Activated CD4-positive, CD25-positive, alpha-beta regulatory T cell treated with anti-CD3 and anti-CD28 coated beads, Interleukin-2, amount 50 U/mL, for 24 hours (primary cell): ENCODE results near the gene F13A1.

Experiments used
- ATAC-seq, 2 donors: fragments of 150-1000 bp; cut with Tn5 transposase; one replicate each; pipeline ENCODE4 v1.10.0; 2021; ENCODE audit warnings: mild to moderate bottlenecking in 1 of 2, moderate library complexity in 1 of 2

The F13A1 gene

GRCh38 chr6:6191909-6192308, 128.6 kb downstream of the F13A1 start:
- no peak for ATAC-seq

GRCh38 chr6:6191476-6191875, 129.0 kb downstream of the F13A1 start:
- ATAC-seq, result no peak

GRCh38 chr6:6180684-6181083, 139.8 kb downstream of the F13A1 start:
- ATAC-seq, result no peak

GRCh38 chr6:6179858-6180623, 140.4 kb downstream of the F13A1 start:
- ATAC-seq, result no peak

- no peak for ATAC-seq
Observed at GRCh38 chr6:6178795-6179194, 141.7 kb downstream of the F13A1 start.

GRCh38 chr6:6177754-6178153, 142.7 kb downstream of the F13A1 start:
- no peak for ATAC-seq

- ATAC-seq, result no peak
Observed at GRCh38 chr6:6176586-6177228, 143.8 kb downstream of the F13A1 start.

GRCh38 chr6:6176127-6176526, 144.3 kb downstream of the F13A1 start:
- ATAC-seq, result no peak

GRCh38 chr6:6169141-6169540, 151.3 kb downstream of the F13A1 start:
- ATAC-seq, result no peak

- ATAC-seq, result no peak
Observed at GRCh38 chr6:6166064-6166463, 154.4 kb downstream of the F13A1 start.

GRCh38 chr6:6164367-6164766, 156.1 kb downstream of the F13A1 start:
- ATAC-seq, result no peak

- ATAC-seq, result no peak
Observed at GRCh38 chr6:6154335-6154734, 166.1 kb downstream of the F13A1 start.

GRCh38 chr6:6152060-6152459, 168.4 kb downstream of the F13A1 start:
- no peak for ATAC-seq

GRCh38 chr6:6148192-6148815, 172.2 kb downstream of the F13A1 start:
- no peak for ATAC-seq

- ATAC-seq, result no peak
Observed at GRCh38 chr6:6131492-6132109, 188.9 kb downstream of the F13A1 start.

- no peak for ATAC-seq
Observed at GRCh38 chr6:6125495-6125894, 195.0 kb downstream of the F13A1 start.

GRCh38 chr6:6123803-6124202, 196.7 kb downstream of the F13A1 start:
- ATAC-seq, result no peak

GRCh38 chr6:6121943-6122342, 198.5 kb downstream of the F13A1 start:
- ATAC-seq, result no peak

GRCh38 chr6:6105472-6106036, 214.9 kb downstream of the F13A1 start:
- no peak for ATAC-seq
